ENCODE measurements around the gene DNAJC30.
A peak's percentile ranks its signal among the peaks of the same experiment; 100 is the strongest.
"Not testable (repeated sequence)": the region's sequence is repeated elsewhere in the genome, so short reads cannot be mapped to it uniquely, and the experiment has no call there.

DNAJC30 gene

DNA sequence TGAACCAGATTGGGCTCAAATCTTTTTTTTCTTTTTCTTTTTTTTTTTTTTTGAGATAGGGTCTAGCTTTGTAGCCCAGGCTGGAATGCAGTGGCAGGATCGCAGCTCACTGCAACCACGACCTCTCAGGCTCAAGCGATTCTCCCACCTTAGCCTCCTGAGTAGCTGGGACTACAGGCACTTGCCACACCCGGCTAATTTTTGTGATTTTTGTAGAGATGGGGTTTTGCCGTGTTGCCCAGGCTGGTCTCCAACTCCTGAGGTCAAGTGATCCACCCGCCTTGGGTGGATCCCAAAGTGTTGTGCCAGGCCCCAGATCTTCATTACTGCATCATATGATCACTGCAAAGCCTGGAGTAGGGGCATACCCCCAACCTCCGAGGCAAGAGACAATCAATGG lies 2.8 kb downstream of the DNAJC30 start:
- no peak for DNase-seq

GRCh38 chr7:73679709-73680108 lies 3.5 kb downstream of the DNAJC30 start:
- no peak for DNase-seq

DNA sequence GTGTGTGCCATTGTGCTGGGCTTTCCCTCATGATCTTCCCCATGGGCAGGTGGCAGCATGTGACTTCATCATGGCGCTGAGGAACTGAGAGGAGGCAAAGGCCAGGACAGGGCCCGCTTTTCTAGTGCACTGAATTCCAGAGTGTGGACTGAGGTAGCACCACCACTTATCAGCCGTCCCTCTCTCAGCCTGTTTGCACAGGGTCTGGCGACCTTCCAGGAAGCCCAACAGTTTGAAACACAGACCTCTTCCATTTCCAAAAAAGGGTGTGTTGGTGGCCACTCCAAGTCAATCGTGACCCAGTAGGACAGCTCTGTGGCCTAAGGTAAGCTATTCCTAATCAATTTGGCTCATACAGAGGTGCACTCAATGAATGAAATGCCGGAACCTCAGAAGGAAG lies 4.4 kb downstream of the DNAJC30 start:
- DNase-seq: no peak

DNA sequence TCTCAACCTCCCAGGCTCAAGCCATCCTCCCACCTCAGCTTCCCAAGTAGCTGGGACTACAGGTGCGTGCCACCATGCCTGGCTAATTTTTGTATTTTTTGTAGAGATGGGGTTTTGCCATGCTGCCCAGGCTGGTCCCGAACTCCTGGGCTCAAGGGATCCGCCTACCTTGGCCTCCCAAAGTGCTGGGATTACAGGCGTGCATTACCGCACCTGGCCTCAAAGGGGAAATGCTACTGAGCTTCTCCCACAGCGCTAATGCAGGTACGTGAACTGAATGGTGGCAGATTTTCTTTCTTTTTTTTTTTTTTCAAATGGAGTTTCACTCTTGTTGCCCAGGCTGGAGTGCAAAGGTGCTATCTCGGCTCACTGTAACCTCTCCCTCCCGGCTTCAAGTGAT lies 7.2 kb downstream of the DNAJC30 start:
- DNase-seq: not testable (repeated sequence)

GRCh38 chr7:73674468-73675124 lies 8.7 kb downstream of the DNAJC30 start:
- DNase-seq: no peak

DNA sequence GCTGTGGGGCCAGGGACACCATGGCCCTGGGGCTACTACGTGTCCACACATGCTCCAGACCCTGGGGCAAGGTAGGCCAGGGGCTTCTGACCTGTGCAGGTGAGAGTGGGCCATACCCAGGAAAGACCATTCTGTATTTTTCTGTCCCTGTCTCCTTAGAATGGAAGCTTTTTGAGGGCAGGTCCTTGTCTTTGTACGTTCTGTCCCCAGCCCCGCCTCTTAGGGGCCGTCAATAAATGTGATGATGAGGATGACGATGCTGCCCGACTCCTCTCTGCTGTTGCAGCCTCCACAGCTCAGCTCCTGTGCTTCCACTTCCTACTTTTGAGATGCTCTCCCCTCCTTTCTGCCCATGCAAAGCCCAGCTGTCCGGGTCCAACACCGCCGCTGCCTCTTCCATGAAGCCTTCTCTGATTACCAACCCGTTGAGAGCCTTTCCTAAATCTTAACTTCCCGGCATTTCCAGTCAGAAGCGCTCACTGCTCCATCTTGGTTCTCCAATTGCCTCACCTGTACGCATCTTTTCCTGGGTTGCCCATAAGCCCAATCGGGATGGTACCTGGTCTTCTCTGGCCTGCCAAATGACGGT lies 11.3 kb downstream of the DNAJC30 start:
- no peak for DNase-seq

GRCh38 chr7:73671322-73671661 lies 12.0 kb downstream of the DNAJC30 start:
- DNase-seq: no peak

- no peak for DNase-seq
Observed at GRCh38 chr7:73669858-73670385, 13.3 kb downstream of the DNAJC30 start.

DNA sequence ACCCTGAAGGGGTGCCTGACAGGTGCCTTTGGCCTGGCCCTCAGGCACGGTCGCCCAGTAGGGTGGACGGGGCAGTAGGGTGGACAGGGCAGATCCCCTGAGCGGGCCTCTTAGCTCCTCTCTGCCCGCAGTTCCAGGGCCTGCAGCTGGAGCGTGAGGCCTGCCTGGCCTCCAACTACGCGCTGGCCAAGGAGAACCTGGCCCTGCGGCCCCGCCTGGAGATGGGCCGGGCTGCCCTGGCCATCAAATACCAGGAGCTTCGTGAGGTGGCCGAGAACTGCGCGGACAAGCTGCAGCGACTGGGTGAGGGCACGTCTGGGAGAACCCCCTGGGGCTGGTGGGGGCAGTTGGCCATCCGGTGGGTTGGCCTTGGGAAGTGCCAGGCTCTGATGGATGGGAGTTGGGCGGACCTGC lies 14.0 kb downstream of the DNAJC30 start:
- no peak for DNase-seq

- DNase-seq: no peak
Observed at GRCh38 chr7:73668886-73669230, 14.4 kb downstream of the DNAJC30 start.

GRCh38 chr7:73668103-73668885 lies 15.0 kb downstream of the DNAJC30 start:
- no peak for DNase-seq

- DNase-seq: peak; percentile 90
Observed at GRCh38 chr7:73667344-73668102, 15.7 kb downstream of the DNAJC30 start, which contains the start of gene VPS37D. TSS of gene VPS37D (plus strand) at chr7:73667831. CDS start at chr7:73667959, 128 bp downstream.

DNA sequence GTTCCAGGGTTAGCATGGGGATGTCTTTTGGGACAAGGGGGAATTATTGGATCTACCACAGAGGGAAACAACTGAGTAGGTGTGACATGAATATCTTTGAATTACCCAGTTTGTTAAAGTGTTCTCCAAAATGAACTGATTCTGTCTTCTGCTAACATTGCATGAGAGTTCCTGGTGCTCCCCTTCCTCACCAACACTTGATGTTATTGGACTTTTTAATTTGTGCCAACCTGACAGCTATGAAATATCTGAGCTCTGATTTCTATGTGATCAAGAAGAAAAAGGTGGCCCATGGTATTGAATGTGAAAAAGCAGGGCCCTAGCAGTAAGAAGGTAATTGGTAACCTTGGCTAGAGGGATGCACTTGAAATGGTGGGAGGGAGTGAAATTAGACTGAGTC lies 20.2 kb downstream of the DNAJC30 start:
- no peak for DNase-seq

GRCh38 chr7:73660594-73660993 lies 22.7 kb downstream of the DNAJC30 start:
- not testable (repeated sequence) for DNase-seq

DNA sequence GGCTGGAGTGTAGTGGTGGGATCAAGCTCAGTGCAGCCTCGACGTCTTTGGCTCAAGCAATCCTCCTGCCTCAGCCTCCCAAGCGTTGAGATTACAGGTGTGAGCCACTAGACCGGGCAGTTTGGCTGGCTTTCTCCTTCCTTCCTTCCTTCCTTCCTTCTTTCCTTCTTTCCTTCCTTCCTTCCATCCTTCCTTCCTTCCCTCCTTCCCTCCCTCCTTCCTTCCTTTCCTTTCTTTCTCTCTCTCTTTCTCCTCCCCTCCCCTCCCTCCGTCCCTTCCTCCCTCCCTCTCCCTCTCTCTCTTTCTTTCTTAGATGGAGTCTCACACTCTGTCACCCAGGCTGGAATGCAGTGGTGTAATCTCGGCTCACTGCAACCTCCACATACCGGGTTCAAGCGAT lies 23.3 kb downstream of the DNAJC30 start:
- DNase-seq: no peak

DNA sequence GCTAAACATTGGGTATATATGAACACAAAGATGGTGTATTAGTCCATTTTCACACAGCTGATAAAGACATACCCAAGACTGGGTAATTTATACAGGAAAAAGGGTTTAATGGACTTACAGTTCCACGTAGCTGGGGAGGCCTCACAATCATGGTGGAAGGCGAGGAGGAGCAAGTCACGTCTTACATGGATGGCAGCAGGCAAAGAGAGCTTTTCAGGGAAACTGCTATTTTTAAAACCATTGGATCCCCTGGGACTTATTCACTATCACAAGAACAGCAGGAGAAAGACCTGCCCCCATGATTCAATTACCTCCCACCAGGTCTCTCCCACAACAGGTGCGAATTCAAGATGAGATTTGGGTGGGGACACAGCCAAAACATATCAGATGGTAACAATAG lies 27.9 kb downstream of the DNAJC30 start:
- not testable (repeated sequence) for DNase-seq

DNA sequence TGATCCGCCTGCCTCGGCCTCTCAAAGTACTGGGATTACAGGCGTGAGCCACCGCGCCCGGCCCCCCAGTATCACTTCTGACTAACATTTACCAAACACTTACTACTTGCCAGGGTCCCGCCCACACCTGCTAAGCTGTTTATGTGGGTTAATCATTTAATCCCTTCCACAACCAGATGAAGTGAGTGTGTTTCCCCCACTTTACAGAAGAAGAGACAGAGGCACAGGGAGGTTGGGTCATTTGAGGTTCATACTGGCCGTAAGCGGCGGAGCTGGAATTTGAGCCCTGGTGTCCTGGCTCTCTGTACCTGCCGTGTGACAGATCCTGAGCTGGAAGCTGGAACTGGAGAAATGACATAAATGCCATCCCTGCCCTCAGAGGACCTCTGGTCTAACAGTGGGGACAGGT lies 30.7 kb downstream of the DNAJC30 start:
- no peak for DNase-seq

- no peak for DNase-seq
Observed at GRCh38 chr7:73650524-73650923, 32.7 kb downstream of the DNAJC30 start.

DNA sequence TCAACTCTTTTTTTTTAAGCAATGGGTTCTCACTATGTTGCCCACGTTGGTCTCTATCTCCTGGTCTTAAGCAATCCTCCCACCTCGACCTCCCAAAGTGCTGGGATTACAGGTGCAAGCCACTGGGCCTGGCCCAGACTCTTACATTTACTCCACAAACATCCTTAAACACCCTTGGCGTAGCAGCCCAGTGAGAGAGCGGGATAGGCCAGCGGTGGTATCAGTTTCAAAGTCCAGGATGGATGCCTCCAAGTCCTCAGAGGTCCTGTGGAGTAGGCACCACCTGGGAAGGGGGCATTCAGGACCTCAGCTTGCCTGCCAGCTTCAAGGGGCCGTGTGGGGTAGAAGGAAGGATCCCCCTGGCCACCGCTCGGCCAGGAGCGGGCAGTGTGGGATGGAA lies 33.7 kb downstream of the DNAJC30 start:
- DNase-seq: no peak

GRCh38 chr7:73648593-73649332 lies 34.5 kb downstream of the DNAJC30 start:
- DNase-seq: no peak

GRCh38 chr7:73647725-73648592 lies 35.3 kb downstream of the DNAJC30 start:
- DNase-seq: no peak
